SU-DHL-6 (cell line): ENCODE measurements around the gene RNF121.

Experiments used
- H2AFZ ChIP-seq: fragments of 200-600 bp; sonication (generic); 2 replicates; pipeline ENCODE4 v1.6.1; 2014; ENCODE audit warnings: low read depth, mild to moderate bottlenecking, moderate library complexity, mixed read lengths, antibody characterized with exemption, low read length; ENCODE audit not compliant: severe bottlenecking
- H3F3A ChIP-seq: fragments of 200-600 bp; shearing (Covaris generic); 2 replicates; pipeline ENCODE4 v1.6.0; 2016; ENCODE audit warnings: antibody characterized with exemption, mild to moderate bottlenecking; ENCODE audit not compliant: insufficient read depth
- H3K27ac ChIP-seq: fragments of 200-600 bp; sonication (generic); 2 replicates; pipeline ENCODE4 v1.5.1; 2016; ENCODE audit warnings: low read depth, mild to moderate bottlenecking, low read length, moderate library complexity, mixed read lengths
- H3K27me3 ChIP-seq: fragments of 200-600 bp; sonication (generic), shearing (Covaris generic); 2 replicates; pipeline ENCODE4 v1.6.0; 2014; ENCODE audit warnings: mild to moderate bottlenecking, low read length
- H3K36me3 ChIP-seq: fragments of 200-600 bp; sonication (generic); 2 replicates; pipeline ENCODE4 v1.6.1; 2014; ENCODE audit warnings: mild to moderate bottlenecking, low read length, mixed read lengths
- H3K4me2 ChIP-seq: fragments of 300-600, 200-600 bp; shearing (Covaris generic), sonication (generic); 2 replicates; pipeline ENCODE4 v1.6.0; 2014; ENCODE audit warnings: low read length, low read depth, mild to moderate bottlenecking; ENCODE audit not compliant: poor library complexity, severe bottlenecking
- H3K4me3 ChIP-seq: fragments of 200-600 bp; sonication (generic); 2 replicates; pipeline ENCODE4 v1.5.1; 2014; ENCODE audit warnings: antibody characterized with exemption, low read length, mild to moderate bottlenecking, mixed read lengths; ENCODE audit not compliant: insufficient read depth, poor library complexity, severe bottlenecking
- H3K79me2 ChIP-seq: fragments of 200-600 bp; sonication (generic); 2 replicates; pipeline ENCODE4 v1.6.1; 2014; ENCODE audit warnings: mild to moderate bottlenecking, low read length, moderate library complexity; ENCODE audit not compliant: insufficient read depth
- H3K9ac ChIP-seq: fragments of 200-600 bp; sonication (generic); 2 replicates; pipeline ENCODE4 v1.7.0; 2014; ENCODE audit warnings: mild to moderate bottlenecking, low read length
- H3K9me2 ChIP-seq: fragments of 200-600 bp; sonication (generic); replicated peaks from 2 replicates; pipeline ENCODE4 v1.6.1; 2014; ENCODE audit warnings: low read length; ENCODE audit not compliant: insufficient read depth
- H3K9me3 ChIP-seq: fragments of 200-600 bp; sonication (generic); 2 replicates; pipeline ENCODE4 v1.6.1; 2014; ENCODE audit warnings: low read length, mixed read lengths; ENCODE audit not compliant: insufficient read depth
- H4K20me1 ChIP-seq: fragments of 200-600 bp; sonication (generic); 2 replicates; pipeline ENCODE4 v1.6.1; 2014; ENCODE audit warnings: low read depth, mild to moderate bottlenecking, antibody characterized with exemption, low read length, moderate library complexity, mixed read lengths
- EZH2phosphoT487 ChIP-seq: fragments of 200-600 bp; sonication (generic), shearing (Covaris generic); conservative IDR thresholded peaks from 2 replicates; pipeline ENCODE4 v1.6.1; 2018; ENCODE audit warnings: mild to moderate bottlenecking, antibody characterized with exemption, low read length, moderate library complexity, mixed read lengths
- TF ChIP-seq, protein P1 (sequence below): fragments of 200-600 bp; sonication (generic); IDR thresholded peaks from one replicate; pipeline ENCODE4 v1.5.1; 2017; ENCODE audit warnings: antibody characterized with exemption, mild to moderate bottlenecking, low read length, moderate library complexity; ENCODE audit not compliant: insufficient read depth, poor library complexity, severe bottlenecking

RNF121 gene

DNA sequence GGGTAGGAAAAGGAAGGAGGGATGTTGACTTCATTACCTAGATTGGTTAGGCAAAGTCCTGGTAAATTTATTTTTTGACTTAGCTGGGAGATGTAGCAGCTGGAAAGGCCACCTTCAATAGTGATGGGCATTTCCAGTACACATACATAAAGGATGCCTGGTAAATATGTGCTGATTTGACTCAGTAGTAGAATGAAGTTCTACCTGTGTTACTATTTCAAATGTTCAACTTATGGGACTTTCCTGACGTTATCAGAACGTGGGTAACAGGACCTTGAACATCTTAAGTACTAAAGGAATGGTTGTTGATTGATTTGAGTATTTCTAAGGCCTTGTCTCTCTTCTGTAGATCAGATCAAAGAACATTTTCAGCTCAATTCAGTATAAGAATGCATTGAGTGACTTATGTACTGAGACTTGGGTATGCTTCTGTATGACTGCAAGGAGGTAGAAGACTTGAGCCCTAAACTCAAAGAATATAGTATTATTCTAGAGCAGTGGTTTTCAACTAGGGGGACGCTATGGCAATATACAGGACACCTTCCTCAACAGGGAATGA, 27.1 kb downstream of the RNF121 start:
- Histone ChIP-seq H4K20me1 (0 out of 2 replicates have a peak, but pooled peaks cover 5% of the 10 kb centered on the region), H3K36me3 (no peaks in the 10 kb centered on the region), H3K9me2 (no peaks in the 10 kb centered on the region), H3K4me3 (no peak overlapping the region), H3K27me3 (no peaks in the 10 kb centered on the region), H3K4me2 (no peak overlapping the region), H3F3A (no peaks in the 10 kb centered on the region), H3K9me3 (no peaks in the 10 kb centered on the region), H3K79me2 (peaks cover 3% of the 10 kb centered on the region; the same call in 1 of the 2 replicates), H3K27ac (no peak overlapping the region), H3K9ac (no peak overlapping the region), H2AFZ (no peak overlapping the region)
- no peak for TF ChIP-seq EZH2phosphoT487
- TF ChIP-seq, protein P1, sequence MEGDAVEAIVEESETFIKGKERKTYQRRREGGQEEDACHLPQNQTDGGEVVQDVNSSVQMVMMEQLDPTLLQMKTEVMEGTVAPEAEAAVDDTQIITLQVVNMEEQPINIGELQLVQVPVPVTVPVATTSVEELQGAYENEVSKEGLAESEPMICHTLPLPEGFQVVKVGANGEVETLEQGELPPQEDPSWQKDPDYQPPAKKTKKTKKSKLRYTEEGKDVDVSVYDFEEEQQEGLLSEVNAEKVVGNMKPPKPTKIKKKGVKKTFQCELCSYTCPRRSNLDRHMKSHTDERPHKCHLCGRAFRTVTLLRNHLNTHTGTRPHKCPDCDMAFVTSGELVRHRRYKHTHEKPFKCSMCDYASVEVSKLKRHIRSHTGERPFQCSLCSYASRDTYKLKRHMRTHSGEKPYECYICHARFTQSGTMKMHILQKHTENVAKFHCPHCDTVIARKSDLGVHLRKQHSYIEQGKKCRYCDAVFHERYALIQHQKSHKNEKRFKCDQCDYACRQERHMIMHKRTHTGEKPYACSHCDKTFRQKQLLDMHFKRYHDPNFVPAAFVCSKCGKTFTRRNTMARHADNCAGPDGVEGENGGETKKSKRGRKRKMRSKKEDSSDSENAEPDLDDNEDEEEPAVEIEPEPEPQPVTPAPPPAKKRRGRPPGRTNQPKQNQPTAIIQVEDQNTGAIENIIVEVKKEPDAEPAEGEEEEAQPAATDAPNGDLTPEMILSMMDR = no peak

DNA sequence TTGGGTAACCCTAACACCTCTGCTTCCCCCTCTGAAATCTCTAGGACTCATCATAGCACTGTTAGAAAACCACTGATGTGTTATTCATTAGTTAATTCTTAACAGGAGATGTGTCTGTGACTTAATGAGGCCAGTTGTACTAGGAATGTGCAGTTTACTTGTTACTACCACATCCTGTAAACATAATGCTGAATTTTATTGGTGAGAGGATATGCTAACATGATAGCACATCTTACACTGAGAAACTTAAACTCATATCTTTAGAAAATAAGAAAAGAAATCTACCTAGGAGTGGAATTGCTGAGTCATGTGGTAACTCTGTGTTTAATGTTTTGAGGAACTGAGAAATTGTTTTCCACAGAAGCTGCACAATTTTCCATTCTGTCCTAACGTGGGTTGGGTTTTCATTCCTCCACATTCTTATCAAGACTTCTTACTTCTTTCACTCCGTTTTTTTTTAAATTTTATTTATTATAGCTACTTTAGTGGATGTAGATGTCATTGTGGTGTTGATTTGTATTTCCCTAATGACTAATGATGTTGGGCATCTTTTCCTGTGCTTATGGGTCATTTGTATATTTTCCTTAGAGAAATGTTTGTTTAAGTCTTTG, 33.7 kb downstream of the RNF121 start:
- no peak overlapping the region for H3K4me2 ChIP-seq
- H3F3A ChIP-seq = no peaks in the 10 kb centered on the region
- H3K36me3 ChIP-seq = peaks cover 4% of the 10 kb centered on the region; the same call in 1 of the 2 replicates
- no peaks in the 10 kb centered on the region for H4K20me1 ChIP-seq
- H3K9me2 ChIP-seq = no peaks in the 10 kb centered on the region
- H3K9ac ChIP-seq = no peak overlapping the region
- peak overlapping the region; percentile 14; the same call in 1 of the 2 replicates for H3K27ac ChIP-seq
- no peaks in the 10 kb centered on the region for H3K27me3 ChIP-seq
- H3K79me2 ChIP-seq = no peaks in the 10 kb centered on the region
- H3K9me3 ChIP-seq = no peaks in the 10 kb centered on the region
- H2AFZ ChIP-seq = no peak overlapping the region
- H3K4me3 ChIP-seq = no peak overlapping the region
- TF ChIP-seq, protein P1 = no peak
- TF ChIP-seq EZH2phosphoT487 = no peak

DNA sequence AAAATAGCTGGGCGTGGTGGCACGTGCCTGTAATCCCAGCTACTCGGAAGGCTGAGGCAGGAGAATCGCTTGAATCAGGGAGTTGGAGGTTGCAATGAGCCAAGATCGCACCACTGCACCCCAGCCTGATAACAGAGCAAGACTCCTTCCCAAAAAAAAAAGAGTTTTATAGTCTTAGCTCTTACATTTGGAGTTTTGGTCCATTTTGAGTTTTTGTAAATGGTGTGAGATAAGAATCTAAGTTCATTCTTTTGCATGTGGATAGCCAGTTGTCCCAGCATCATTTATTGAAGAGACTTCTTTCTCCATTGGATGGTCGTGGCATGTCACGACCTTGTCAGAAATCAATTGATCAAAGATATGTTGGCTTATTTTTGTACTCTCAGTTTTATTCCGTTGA, 34.6 kb downstream of the RNF121 start:
- no peaks in the 10 kb centered on the region for H3F3A ChIP-seq
- TF ChIP-seq, protein P1 = no peak
- no peak for TF ChIP-seq EZH2phosphoT487

More for the DNA sequence above, 34.6 kb downstream of the RNF121 start:
- Histone ChIP-seq H4K20me1 (no peaks in the 10 kb centered on the region), H3K9me3 (no peaks in the 10 kb centered on the region), H3K36me3 (peaks cover 4% of the 10 kb centered on the region; the same call in 1 of the 2 replicates), H3K27me3 (no peaks in the 10 kb centered on the region), H3K4me3 (no peak overlapping the region), H2AFZ (no peak overlapping the region), H3K4me2 (no peak overlapping the region), H3K9ac (no peak overlapping the region), H3K27ac (no peak overlapping the region), H3K79me2 (no peaks in the 10 kb centered on the region), H3K9me2 (no peaks in the 10 kb centered on the region)
